Measurements from ENCODE around the gene PSMB8. TPM values are rescaled to one million over a fixed set of nuclear protein-coding genes. Genes with fewer than 3 reads are reported as not detected.
"Not testable (repeated sequence)": the region's sequence is repeated elsewhere in the genome, so short reads cannot be mapped to it uniquely, and the experiment has no call there.

PSMB8 gene
- total RNA-seq, 6 experiments from 2014 or later: 24.4 to 43.3 (median 39.5) TPM

DNA sequence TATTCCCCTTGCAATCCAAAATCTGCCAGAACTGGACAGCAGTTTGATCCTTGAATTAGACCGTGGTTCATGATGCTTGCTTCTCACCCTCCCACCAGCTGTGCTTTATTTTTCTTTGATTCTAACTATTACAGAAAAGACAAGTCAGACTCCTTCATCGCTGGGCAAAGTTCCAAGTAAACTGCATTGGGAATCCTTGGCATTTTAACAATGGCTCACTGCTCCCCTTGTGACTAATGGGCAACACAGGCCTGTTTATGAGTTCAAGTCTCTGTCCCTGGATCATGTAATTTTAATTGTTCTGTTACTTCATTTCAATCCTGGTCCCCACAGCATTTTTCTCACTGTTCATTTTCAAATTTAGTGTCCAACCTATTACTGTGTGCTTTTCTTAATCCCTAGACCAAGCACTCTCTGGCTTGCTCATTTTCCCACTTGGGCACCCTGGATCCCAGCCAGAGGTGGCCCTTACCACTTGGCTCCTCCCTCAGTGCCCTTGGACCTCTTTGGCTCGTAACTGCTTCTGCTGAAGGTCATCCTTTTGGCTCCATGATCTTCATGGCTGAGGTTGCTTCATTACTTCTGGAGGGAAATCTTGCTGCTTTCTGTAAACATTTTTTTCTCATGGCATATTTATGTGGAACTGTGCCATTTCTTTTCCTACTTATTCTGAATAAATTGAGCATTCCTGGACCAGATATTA is 43.0 kb upstream of the PSMB8 start:
- Mint-ChIP-seq H3K4me1 (ENCODE audit: low read depth) (peaks cover 52% of the 10 kb centered on the region), H3K27me3 (ENCODE audit: insufficient read depth) (no peaks in the 10 kb centered on the region; the same call in none of the 2 replicates), H3K36me3 (ENCODE audit: low read depth) (no peaks in the 10 kb centered on the region), H3K9me3 (no peaks in the 10 kb centered on the region), H3K4me3 (no peak overlapping the region), H3K27ac (peak overlapping the region; percentile 61; the same call in 1 of the 2 replicates)
- DNase-seq: peak; percentile 86
- no peak for TF ChIP-seq CTCF (IDR thresholded peaks at IDR 0.05)

GRCh38 chr6:32885698-32886286 is 41.9 kb upstream of the PSMB8 start:
- no peaks in the 10 kb centered on the region for H3K9me3 Mint-ChIP-seq
- peaks cover 1% of the 10 kb centered on the region for H3K27me3 Mint-ChIP-seq (ENCODE audit: insufficient read depth)

DNA sequence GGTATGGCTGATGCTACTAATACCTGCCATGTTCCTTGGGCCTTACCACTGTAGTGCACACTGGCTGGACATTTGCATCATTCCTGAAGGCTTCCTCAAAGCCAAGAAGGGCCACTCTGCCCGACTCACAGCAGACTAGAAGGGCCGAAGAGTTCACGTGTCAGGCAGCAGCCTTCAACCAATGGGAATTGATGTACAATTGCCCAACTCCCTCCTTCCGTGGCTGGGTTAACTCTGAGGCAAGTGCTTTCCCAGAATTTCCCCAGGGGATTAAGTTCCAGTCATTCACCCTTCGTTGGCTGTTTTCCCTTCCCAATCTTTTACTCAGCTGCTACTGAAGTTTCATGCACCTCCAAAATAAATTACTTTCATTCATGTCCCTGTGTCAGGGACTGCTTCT is 39.9 kb upstream of the PSMB8 start:
- Mint-ChIP-seq H3K36me3 (ENCODE audit: low read depth) (no peaks in the 10 kb centered on the region), H3K4me3 (no peak overlapping the region), H3K27ac (no peak overlapping the region), H3K4me1 (ENCODE audit: low read depth) (peaks cover 43% of the 10 kb centered on the region), H3K27me3 (ENCODE audit: insufficient read depth) (peaks cover 10% of the 10 kb centered on the region), H3K9me3 (no peaks in the 10 kb centered on the region)
- no peak for TF ChIP-seq CTCF (IDR thresholded peaks at IDR 0.05)
- no peak for DNase-seq

More at GRCh38 chr6:32885698-32886286, 41.9 kb upstream of the PSMB8 start:
- DNase-seq: peak; percentile 61
- peak; percentile 83 for TF ChIP-seq CTCF (IDR thresholded peaks at IDR 0.05)
- H3K4me1 Mint-ChIP-seq (ENCODE audit: low read depth): peaks cover 52% of the 10 kb centered on the region
- H3K27ac Mint-ChIP-seq: no peak overlapping the region
- H3K36me3 Mint-ChIP-seq (ENCODE audit: low read depth): no peaks in the 10 kb centered on the region
- H3K4me3 Mint-ChIP-seq: no peak overlapping the region

DNA sequence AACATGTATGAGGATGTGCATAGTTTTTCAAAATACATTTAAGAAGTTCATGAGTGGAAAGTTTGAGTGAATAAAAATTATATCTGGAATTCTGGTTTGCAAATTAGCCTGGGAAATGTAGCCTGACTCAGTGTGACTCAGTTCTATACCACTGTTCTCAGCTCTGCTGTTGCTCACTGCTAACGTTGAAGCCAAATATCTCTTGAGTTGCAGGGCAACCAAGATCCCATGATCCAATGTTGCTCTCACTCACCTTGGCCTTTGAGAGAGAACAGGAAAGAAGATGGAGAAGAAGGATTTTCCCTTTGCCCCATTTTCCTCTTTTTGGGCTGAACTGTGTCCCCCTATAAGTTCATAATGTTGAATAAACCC is 39.0 kb upstream of the PSMB8 start:
- H3K36me3 Mint-ChIP-seq (ENCODE audit: low read depth): no peaks in the 10 kb centered on the region
- H3K27me3 Mint-ChIP-seq (ENCODE audit: insufficient read depth): peaks cover 13% of the 10 kb centered on the region
- no peaks in the 10 kb centered on the region for H3K9me3 Mint-ChIP-seq
- DNase-seq: peak; percentile 36
- no peak overlapping the region for H3K27ac Mint-ChIP-seq
- H3K4me3 Mint-ChIP-seq: no peak overlapping the region
- TF ChIP-seq CTCF (IDR thresholded peaks at IDR 0.05): no peak
- H3K4me1 Mint-ChIP-seq (ENCODE audit: low read depth): peaks cover 42% of the 10 kb centered on the region

DNA sequence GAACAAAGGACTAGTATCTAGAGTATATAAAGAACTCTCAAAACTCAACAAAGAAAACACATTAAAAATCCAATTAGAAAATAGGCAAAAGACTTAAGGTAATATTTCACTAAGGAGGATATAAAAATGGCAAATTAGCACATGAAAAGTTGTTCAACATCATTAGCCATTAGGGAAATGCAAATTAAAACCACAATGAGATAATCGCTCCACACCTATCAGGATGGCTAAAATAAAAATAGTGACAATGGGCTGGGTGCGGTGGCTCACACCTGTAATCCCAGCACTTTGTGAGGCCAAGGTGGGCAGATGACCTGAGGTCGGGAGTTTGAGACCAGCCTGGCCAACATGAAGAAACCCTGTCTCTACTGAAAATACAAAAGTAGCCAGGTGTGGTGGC is 37.1 kb upstream of the PSMB8 start:
- H3K27ac Mint-ChIP-seq; H3K9me3 Mint-ChIP-seq; H3K4me3 Mint-ChIP-seq; DNase-seq; H3K36me3 Mint-ChIP-seq (ENCODE audit: low read depth): not testable (repeated sequence)
- H3K4me1 Mint-ChIP-seq (ENCODE audit: low read depth): peaks cover 23% of the 10 kb centered on the region
- H3K27me3 Mint-ChIP-seq (ENCODE audit: insufficient read depth): peaks cover 16% of the 10 kb centered on the region

DNA sequence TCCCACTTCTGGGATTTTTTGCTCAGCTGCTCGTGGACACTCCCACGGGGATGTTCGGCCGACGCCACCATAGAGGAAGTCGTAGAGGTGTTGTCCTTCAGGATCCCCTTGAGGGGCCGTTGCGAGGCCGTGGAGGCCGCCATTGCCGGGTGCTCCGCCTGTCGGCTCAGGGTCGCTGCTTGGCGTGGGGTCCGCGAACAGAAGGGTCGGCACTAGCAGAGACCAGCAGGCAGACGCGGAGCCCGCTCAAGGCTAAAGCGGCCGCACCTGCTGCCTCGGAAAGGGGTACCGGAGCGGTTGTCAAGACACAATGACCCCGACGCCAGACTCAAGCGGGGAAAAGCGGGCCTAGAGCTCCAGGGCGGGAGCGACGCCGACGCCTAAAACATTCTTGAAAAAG is 35.8 kb upstream of the PSMB8 start:
- DNase-seq: no peak
- peaks cover 20% of the 10 kb centered on the region for H3K4me1 Mint-ChIP-seq (ENCODE audit: low read depth)
- no peak for TF ChIP-seq CTCF (IDR thresholded peaks at IDR 0.05)
- no peaks in the 10 kb centered on the region for H3K36me3 Mint-ChIP-seq (ENCODE audit: low read depth)
- H3K4me3 Mint-ChIP-seq: no peak overlapping the region
- no peaks in the 10 kb centered on the region for H3K9me3 Mint-ChIP-seq
- peaks cover 16% of the 10 kb centered on the region for H3K27me3 Mint-ChIP-seq (ENCODE audit: insufficient read depth)
- H3K27ac Mint-ChIP-seq: no peak overlapping the region
